HCT116 (cell line): ENCODE measurements around the gene FAM53B. TPM values are rescaled to one million over a fixed set of nuclear protein-coding genes. Genes with fewer than 3 reads are reported as not detected.

ENCODE experiments used
- ATAC-seq: fragments of 200-7000 bp; cut with Tn5 transposase; 2 replicates; pipeline ENCODE4 v1.9.1; 2020; ENCODE audit warnings: mild to moderate bottlenecking, moderate library complexity
- BruUV-seq: library from RNA; stranded (reverse); fragments of 400-500 nt; replicated peaks from 2 replicates; lab custom pipeline; 2021; lab: Mats Ljungman, UMichigan
- CTCF ChIA-PET: fragments of 300-600 bp; sonication (Branson Sonifier 250); formaldehyde crosslinking; loops from one replicate; lab custom pipeline; 2021; ENCODE audit warnings: antibody characterized with exemption; lab: Charles Lee
- POLR2A ChIA-PET: fragments of 300-600, 350-600 bp; sonication (Branson Sonifier 250); formaldehyde crosslinking; loops from one replicate; lab custom pipeline; 2021; ENCODE audit warnings: antibody characterized with exemption; lab: Charles Lee
- RAD21 ChIA-PET, 2 experiments: fragments of 300-600 bp; sonication (Branson Sonifier 250); formaldehyde crosslinking; loops; one replicate each; lab custom pipeline; 2023; ENCODE audit warnings: low total read pairs in 2 of 2; ENCODE audit not compliant: uncharacterized antibody in 2 of 2, unreplicated experiment in 2 of 2, low non-redundant PET in 1 of 2; lab: Charles Lee
- DNase-seq: peaks from one replicate; pipeline ENCODE4 v3.0.0-alpha.2; 2010; ENCODE audit warnings: low read depth, low spot score
- H2AFZ ChIP-seq: fragments of 200-600 bp; shearing (Covaris generic), sonication (generic); 2 replicates; pipeline ENCODE4 v1.6.1; 2017; ENCODE audit warnings: low read depth, mixed run types, mixed read lengths, antibody characterized with exemption, low read length; ENCODE audit not compliant: poor library complexity, severe bottlenecking
- H3K27ac ChIP-seq: 2 replicates; pipeline ENCODE4 v1.5.1; 2012; ENCODE audit warnings: low read depth, low read length
- H3K27me3 ChIP-seq: fragments of 200-600 bp; sonication (generic); 2 replicates; pipeline ENCODE4 v1.6.1; 2016; ENCODE audit warnings: mixed run types, low read length, mixed read lengths; ENCODE audit not compliant: insufficient read depth
- H3K36me3 ChIP-seq, 2 experiments: fragments of 200-500 bp in 1 of 2; fragments of 200-600 bp in 1 of 2; sonication (Bioruptor generic) in 1 of 2; sonication (generic) in 1 of 2; 2 replicates each; pipeline versions ENCODE4 v1.5.1 to v1.6.1; 2014 to 2016; ENCODE audit warnings: low read length in 2 of 2, inconsistent platforms in 1 of 2, mixed read lengths in 1 of 2, mixed run types in 1 of 2; ENCODE audit not compliant: insufficient read depth in 2 of 2, control insufficient read depth in 1 of 2
- H3K4me1 ChIP-seq, 2 experiments: fragments of 200-600 bp in 1 of 2; sonication (generic) in 1 of 2; 2 replicates each; pipeline versions ENCODE4 v1.5.1 to v1.6.1; 2012 to 2017; ENCODE audit warnings: low read length in 2 of 2, inconsistent platforms in 1 of 2, mild to moderate bottlenecking in 1 of 2, mixed read lengths in 1 of 2, mixed run types in 1 of 2, moderate library complexity in 1 of 2; ENCODE audit not compliant: insufficient read depth in 2 of 2, control insufficient read depth in 1 of 2
- H3K4me2 ChIP-seq: fragments of 200-600 bp; sonication (generic); 2 replicates; pipeline ENCODE4 v1.6.1; 2017; ENCODE audit warnings: mixed run types, low read length, mixed read lengths
- H3K4me3 ChIP-seq, 2 experiments: fragments of 200-600 bp in 1 of 2; sonication (generic) in 1 of 2; replicated peaks in 1 of 2; 2 replicates each; pipeline ENCODE4 v1.5.1; 2011 to 2016; ENCODE audit warnings: low read length in 2 of 2, control low read depth in 1 of 2, low read depth in 1 of 2, mild to moderate bottlenecking in 1 of 2, mixed read lengths in 1 of 2, mixed run types in 1 of 2
- H3K79me2 ChIP-seq: fragments of 200-600 bp; sonication (generic); 2 replicates; pipeline ENCODE4 v1.6.1; 2017; ENCODE audit warnings: mild to moderate bottlenecking, mixed run types, low read length, moderate library complexity, mixed read lengths; ENCODE audit not compliant: insufficient read depth
- H3K9ac ChIP-seq: fragments of 200-600 bp; sonication (generic); 2 replicates; pipeline ENCODE4 v1.6.1; 2016; ENCODE audit warnings: low read length, mixed read lengths
- H3K9me2 ChIP-seq: fragments of 200-600 bp; sonication (generic), shearing (Covaris generic); 2 replicates; pipeline ENCODE4 v1.6.1; 2017; ENCODE audit warnings: mixed run types, mild to moderate bottlenecking, moderate library complexity; ENCODE audit not compliant: insufficient read depth
- H3K9me3 ChIP-seq, 2 experiments: fragments of 200-500 bp in 1 of 2; fragments of 200-600 bp in 1 of 2; sonication (Bioruptor generic) in 1 of 2; sonication (generic) in 1 of 2; 2 replicates each; pipeline ENCODE4 v1.6.1; 2014 to 2017; ENCODE audit warnings: low read length in 2 of 2, mixed read lengths in 2 of 2, inconsistent platforms in 1 of 2, low read depth in 1 of 2, mild to moderate bottlenecking in 1 of 2, mixed run types in 1 of 2, moderate library complexity in 1 of 2; ENCODE audit not compliant: control insufficient read depth in 1 of 2, insufficient read depth in 1 of 2
- H4K20me1 ChIP-seq: fragments of 200-600 bp; sonication (generic), shearing (Covaris generic); 2 replicates; pipeline ENCODE4 v1.6.1; 2017; ENCODE audit warnings: mixed run types, mild to moderate bottlenecking, moderate library complexity; ENCODE audit not compliant: insufficient read depth
- CBX3 ChIP-seq: IDR thresholded peaks from 2 replicates; pipeline ENCODE4 v1.6.1; 2012; ENCODE audit warnings: low read depth
- EZH2 ChIP-seq: fragments of 200-600 bp; sonication (generic); IDR thresholded peaks from 2 replicates; pipeline ENCODE4 v1.6.1; 2017; ENCODE audit warnings: antibody characterized with exemption, mixed run types
- FOSL1 ChIP-seq: IDR thresholded peaks from 2 replicates; pipeline ENCODE4 v1.6.1; 2012; ENCODE audit warnings: low read depth
- JUND ChIP-seq: IDR thresholded peaks from 2 replicates; pipeline ENCODE4 v1.6.1; 2012
- POLR2A ChIP-seq: IDR thresholded peaks from 2 replicates; pipeline ENCODE4 v1.7.0; 2011; ENCODE audit warnings: borderline replicate concordance; ENCODE audit not compliant: insufficient read depth, insufficient read length; ENCODE audit errors: extremely low read depth
- POLR2AphosphoS5 ChIP-seq: IDR thresholded peaks from 2 replicates; pipeline ENCODE4 v1.6.1; 2011; ENCODE audit warnings: mild to moderate bottlenecking, low read depth, low read length, moderate library complexity
- RAD21 ChIP-seq: IDR thresholded peaks from 2 replicates; pipeline ENCODE4 v1.6.1; 2012; ENCODE audit warnings: low read depth, mild to moderate bottlenecking
- SRF ChIP-seq: IDR thresholded peaks from 2 replicates; pipeline ENCODE4 v1.6.1; 2012; ENCODE audit warnings: low read depth
- TCF7L2 ChIP-seq: IDR thresholded peaks from 2 replicates; pipeline ENCODE4 v1.7.0; 2011; ENCODE audit warnings: borderline replicate concordance, inconsistent platforms; ENCODE audit not compliant: insufficient read depth, insufficient read length; ENCODE audit errors: extremely low read depth
- YY1 ChIP-seq: IDR thresholded peaks from 2 replicates; pipeline ENCODE4 v1.6.1; 2011; ENCODE audit warnings: low read length, low read depth, moderate library complexity, mild to moderate bottlenecking; ENCODE audit not compliant: insufficient replicate concordance; ENCODE audit errors: extremely low read depth
- ZBTB33 ChIP-seq: IDR thresholded peaks from 2 replicates; pipeline ENCODE4 v1.6.1; 2011; ENCODE audit warnings: mild to moderate bottlenecking, low read length, moderate library complexity; ENCODE audit not compliant: insufficient replicate concordance; ENCODE audit errors: extremely low read depth
- ZFX ChIP-seq: fragments of 450-650 bp; IDR thresholded peaks from 2 replicates; pipeline ENCODE4 v1.6.1; 2017
- ZNF274 ChIP-seq: fragments of 200-500 bp; sonication (Bioruptor generic); IDR thresholded peaks from 2 replicates; pipeline ENCODE4 v1.6.1; 2014; ENCODE audit warnings: mild to moderate bottlenecking, low read depth, low read length, inconsistent platforms
- intact Hi-C: fragments of 100-400 bp; cut with micrococcal nuclease; formaldehyde crosslinking; loops from 2 replicates; pipeline ENCODE4 v1.10.0; 2022
- total RNA-seq: library from RNA; stranded (reverse); gene quantifications from one replicate; pipeline ENCODE4 v1.2.1, GENCODE V29; 2021; ENCODE audit not compliant: unreplicated experiment

Gene FAM53B
- total RNA-seq, 1 experiment from 2014 or later: 19.6 TPM

DNA sequence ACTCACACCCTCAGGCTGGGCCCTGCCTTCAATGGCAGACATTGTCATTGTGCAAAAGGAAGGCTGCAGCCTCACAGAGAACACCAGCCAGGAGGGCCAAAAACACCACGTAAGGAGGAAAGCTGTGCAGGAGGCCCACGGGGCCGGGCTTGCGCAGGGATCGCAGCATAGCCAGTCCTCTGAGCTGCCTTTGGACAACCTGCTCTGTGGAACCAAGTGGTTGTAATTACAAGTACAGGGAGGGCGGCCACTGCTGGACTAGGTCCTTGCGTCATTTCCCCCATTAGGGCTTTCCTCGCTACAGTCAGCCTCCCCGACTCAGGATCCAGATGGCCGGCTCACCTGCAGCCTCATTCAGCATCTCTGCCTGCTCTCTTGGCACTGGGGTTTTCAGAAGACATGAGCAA is 66.9 kb downstream of the FAM53B start:
- no peak overlapping the region for H3K4me3 ChIP-seq
- no peak overlapping the region for H3K27ac ChIP-seq
- no peak for ATAC-seq
- ChIA-PET CTCF (no interaction called here), POLR2A (no interaction called here), RAD21 (no interaction called here)
- H2AFZ ChIP-seq: no peak overlapping the region
- no peak for DNase-seq
- H3K27me3 ChIP-seq: no peaks in the 10 kb centered on the region
- TF ChIP-seq ZNF274 (no peak), POLR2AphosphoS5 (no peak), SRF (no peak), YY1 (no peak), ZBTB33 (no peak), TCF7L2 (no peak), ZFX (no peak), FOSL1 (no peak), POLR2A (no peak), CBX3 (no peak), EZH2 (no peak), JUND (no peak), RAD21 (no peak)
- no peaks in the 10 kb centered on the region for H3K9me2 ChIP-seq
- peaks cover 0 to 4% of the 10 kb centered on the region in 2 experiments; a peak in 1 of 4 replicates for H3K4me1 ChIP-seq
- H3K4me2 ChIP-seq: no peak overlapping the region
- H4K20me1 ChIP-seq: no peaks in the 10 kb centered on the region
- H3K79me2 ChIP-seq: no peaks in the 10 kb centered on the region; the same call in 1 of the 2 replicates
- BruUV-seq: no TSS peak
- H3K9me3 ChIP-seq: no peaks in the 10 kb centered on the region
- intact Hi-C loops: no loop called here
- no peak overlapping the region for H3K9ac ChIP-seq
- peaks cover 0 to 3% of the 10 kb centered on the region in 2 experiments; a peak in 2 of 4 replicates for H3K36me3 ChIP-seq
